HCT116 (cell line): ENCODE measurements around the gene DEPDC1B. TPM values are rescaled to one million over a fixed set of nuclear protein-coding genes. Genes with fewer than 3 reads are reported as not detected.

ENCODE experiments used
- ATAC-seq: fragments of 200-7000 bp; cut with Tn5 transposase; 2 replicates; pipeline ENCODE4 v1.9.1; 2020; ENCODE audit warnings: mild to moderate bottlenecking, moderate library complexity
- BruUV-seq: library from RNA; stranded (reverse); fragments of 400-500 nt; replicated peaks from 2 replicates; lab custom pipeline; 2021; lab: Mats Ljungman, UMichigan
- CTCF ChIA-PET: fragments of 300-600 bp; sonication (Branson Sonifier 250); formaldehyde crosslinking; loops from one replicate; lab custom pipeline; 2021; ENCODE audit warnings: antibody characterized with exemption; lab: Charles Lee
- POLR2A ChIA-PET: fragments of 300-600, 350-600 bp; sonication (Branson Sonifier 250); formaldehyde crosslinking; loops from one replicate; lab custom pipeline; 2021; ENCODE audit warnings: antibody characterized with exemption; lab: Charles Lee
- RAD21 ChIA-PET, 2 experiments: fragments of 300-600 bp; sonication (Branson Sonifier 250); formaldehyde crosslinking; loops; one replicate each; lab custom pipeline; 2023; ENCODE audit warnings: low total read pairs in 2 of 2; ENCODE audit not compliant: uncharacterized antibody in 2 of 2, unreplicated experiment in 2 of 2, low non-redundant PET in 1 of 2; lab: Charles Lee
- DNase-seq: peaks from one replicate; pipeline ENCODE4 v3.0.0-alpha.2; 2010; ENCODE audit warnings: low read depth, low spot score
- H2AFZ ChIP-seq: fragments of 200-600 bp; shearing (Covaris generic), sonication (generic); 2 replicates; pipeline ENCODE4 v1.6.1; 2017; ENCODE audit warnings: low read depth, mixed run types, mixed read lengths, antibody characterized with exemption, low read length; ENCODE audit not compliant: poor library complexity, severe bottlenecking
- H3K27ac ChIP-seq: 2 replicates; pipeline ENCODE4 v1.5.1; 2012; ENCODE audit warnings: low read depth, low read length
- H3K27me3 ChIP-seq: fragments of 200-600 bp; sonication (generic); 2 replicates; pipeline ENCODE4 v1.6.1; 2016; ENCODE audit warnings: mixed run types, low read length, mixed read lengths; ENCODE audit not compliant: insufficient read depth
- H3K36me3 ChIP-seq, 2 experiments: fragments of 200-500 bp in 1 of 2; fragments of 200-600 bp in 1 of 2; sonication (Bioruptor generic) in 1 of 2; sonication (generic) in 1 of 2; 2 replicates each; pipeline versions ENCODE4 v1.5.1 to v1.6.1; 2014 to 2016; ENCODE audit warnings: low read length in 2 of 2, inconsistent platforms in 1 of 2, mixed read lengths in 1 of 2, mixed run types in 1 of 2; ENCODE audit not compliant: insufficient read depth in 2 of 2, control insufficient read depth in 1 of 2
- H3K4me1 ChIP-seq, 2 experiments: fragments of 200-600 bp in 1 of 2; sonication (generic) in 1 of 2; 2 replicates each; pipeline versions ENCODE4 v1.5.1 to v1.6.1; 2012 to 2017; ENCODE audit warnings: low read length in 2 of 2, inconsistent platforms in 1 of 2, mild to moderate bottlenecking in 1 of 2, mixed read lengths in 1 of 2, mixed run types in 1 of 2, moderate library complexity in 1 of 2; ENCODE audit not compliant: insufficient read depth in 2 of 2, control insufficient read depth in 1 of 2
- H3K4me2 ChIP-seq: fragments of 200-600 bp; sonication (generic); 2 replicates; pipeline ENCODE4 v1.6.1; 2017; ENCODE audit warnings: mixed run types, low read length, mixed read lengths
- H3K4me3 ChIP-seq, 2 experiments: fragments of 200-600 bp in 1 of 2; sonication (generic) in 1 of 2; replicated peaks in 1 of 2; 2 replicates each; pipeline ENCODE4 v1.5.1; 2011 to 2016; ENCODE audit warnings: low read length in 2 of 2, control low read depth in 1 of 2, low read depth in 1 of 2, mild to moderate bottlenecking in 1 of 2, mixed read lengths in 1 of 2, mixed run types in 1 of 2
- H3K79me2 ChIP-seq: fragments of 200-600 bp; sonication (generic); 2 replicates; pipeline ENCODE4 v1.6.1; 2017; ENCODE audit warnings: mild to moderate bottlenecking, mixed run types, low read length, moderate library complexity, mixed read lengths; ENCODE audit not compliant: insufficient read depth
- H3K9ac ChIP-seq: fragments of 200-600 bp; sonication (generic); 2 replicates; pipeline ENCODE4 v1.6.1; 2016; ENCODE audit warnings: low read length, mixed read lengths
- H3K9me2 ChIP-seq: fragments of 200-600 bp; sonication (generic), shearing (Covaris generic); 2 replicates; pipeline ENCODE4 v1.6.1; 2017; ENCODE audit warnings: mixed run types, mild to moderate bottlenecking, moderate library complexity; ENCODE audit not compliant: insufficient read depth
- H3K9me3 ChIP-seq, 2 experiments: fragments of 200-500 bp in 1 of 2; fragments of 200-600 bp in 1 of 2; sonication (Bioruptor generic) in 1 of 2; sonication (generic) in 1 of 2; 2 replicates each; pipeline ENCODE4 v1.6.1; 2014 to 2017; ENCODE audit warnings: low read length in 2 of 2, mixed read lengths in 2 of 2, inconsistent platforms in 1 of 2, low read depth in 1 of 2, mild to moderate bottlenecking in 1 of 2, mixed run types in 1 of 2, moderate library complexity in 1 of 2; ENCODE audit not compliant: control insufficient read depth in 1 of 2, insufficient read depth in 1 of 2
- H4K20me1 ChIP-seq: fragments of 200-600 bp; sonication (generic), shearing (Covaris generic); 2 replicates; pipeline ENCODE4 v1.6.1; 2017; ENCODE audit warnings: mixed run types, mild to moderate bottlenecking, moderate library complexity; ENCODE audit not compliant: insufficient read depth
- CBX3 ChIP-seq: IDR thresholded peaks from 2 replicates; pipeline ENCODE4 v1.6.1; 2012; ENCODE audit warnings: low read depth
- CEBPB ChIP-seq: IDR thresholded peaks from 2 replicates; pipeline ENCODE4 v1.6.1; 2012; ENCODE audit warnings: low read depth
- ELF1 ChIP-seq: IDR thresholded peaks from 2 replicates; pipeline ENCODE4 v1.6.1; 2012; ENCODE audit warnings: low read depth, borderline replicate concordance
- EZH2 ChIP-seq: fragments of 200-600 bp; sonication (generic); IDR thresholded peaks from 2 replicates; pipeline ENCODE4 v1.6.1; 2017; ENCODE audit warnings: antibody characterized with exemption, mixed run types
- EZH2phosphoT487 ChIP-seq: fragments of 200-600 bp; IDR thresholded peaks from 2 replicates; pipeline ENCODE4 v1.6.1; 2018; ENCODE audit warnings: antibody characterized with exemption, borderline replicate concordance
- FOSL1 ChIP-seq: IDR thresholded peaks from 2 replicates; pipeline ENCODE4 v1.6.1; 2012; ENCODE audit warnings: low read depth
- POLR2AphosphoS5 ChIP-seq: IDR thresholded peaks from 2 replicates; pipeline ENCODE4 v1.6.1; 2011; ENCODE audit warnings: mild to moderate bottlenecking, low read depth, low read length, moderate library complexity
- RAD21 ChIP-seq: IDR thresholded peaks from 2 replicates; pipeline ENCODE4 v1.6.1; 2012; ENCODE audit warnings: low read depth, mild to moderate bottlenecking
- SRF ChIP-seq: IDR thresholded peaks from 2 replicates; pipeline ENCODE4 v1.6.1; 2012; ENCODE audit warnings: low read depth
- TCF7L2 ChIP-seq: IDR thresholded peaks from 2 replicates; pipeline ENCODE4 v1.7.0; 2011; ENCODE audit warnings: borderline replicate concordance, inconsistent platforms; ENCODE audit not compliant: insufficient read depth, insufficient read length; ENCODE audit errors: extremely low read depth
- ZFX ChIP-seq: fragments of 450-650 bp; IDR thresholded peaks from 2 replicates; pipeline ENCODE4 v1.6.1; 2017
- intact Hi-C: fragments of 100-400 bp; cut with micrococcal nuclease; formaldehyde crosslinking; loops from 2 replicates; pipeline ENCODE4 v1.10.0; 2022
- total RNA-seq: library from RNA; stranded (reverse); gene quantifications from one replicate; pipeline ENCODE4 v1.2.1, GENCODE V29; 2021; ENCODE audit not compliant: unreplicated experiment
- TF ChIP-seq, protein P1 (sequence below): IDR thresholded peaks from 2 replicates; pipeline ENCODE4 v1.6.1; 2011; ENCODE audit warnings: mild to moderate bottlenecking, low read length, moderate library complexity; ENCODE audit not compliant: insufficient replicate concordance; ENCODE audit errors: extremely low read depth
- TF ChIP-seq, protein P2 (sequence below): IDR thresholded peaks from 2 replicates; pipeline ENCODE4 v1.6.1; 2012
- TF ChIP-seq, protein P3 (sequence below), 3 experiments: fragments of 200-600 bp in 1 of 3; sonication (generic) in 1 of 3; IDR thresholded peaks in 2 of 3; conservative IDR thresholded peaks in 1 of 3; 2 replicates each; pipeline ENCODE4 v1.5.1; 2012 to 2017; ENCODE audit warnings: low read depth in 2 of 3, low read length in 2 of 3, antibody characterized with exemption in 1 of 3, borderline replicate concordance in 1 of 3, control low read depth in 1 of 3, mild to moderate bottlenecking in 1 of 3, mixed read lengths in 1 of 3, mixed run types in 1 of 3, moderate library complexity in 1 of 3; ENCODE audit not compliant: insufficient read depth in 1 of 3

Gene DEPDC1B
- total RNA-seq, 1 experiment from 2014 or later, result 39.7 TPM

DNA sequence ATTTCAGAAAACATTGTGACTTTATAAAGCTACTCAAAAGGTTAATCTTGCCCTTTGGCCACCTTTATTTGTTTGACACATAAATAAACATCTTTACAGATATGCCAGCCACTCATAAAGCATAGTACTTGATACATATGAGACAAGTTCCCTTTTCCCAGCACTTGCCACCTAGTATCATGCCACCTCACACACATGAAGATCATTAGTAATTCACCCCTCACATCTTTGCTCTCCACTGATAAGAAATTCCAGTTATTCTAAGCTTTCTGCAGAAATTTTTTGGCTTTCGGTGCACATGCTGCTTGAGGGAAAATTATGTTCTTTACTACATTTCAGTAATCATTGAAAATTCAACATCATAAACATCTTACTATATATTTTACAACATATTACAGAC lies 59.1 kb downstream of the DEPDC1B start:
- no peaks in the 10 kb centered on the region for H4K20me1 ChIP-seq
- no peaks in the 10 kb centered on the region for H3K9me2 ChIP-seq
- H3K79me2 ChIP-seq, result no peaks in the 10 kb centered on the region
- ChIA-PET RAD21 (no interaction called here), CTCF (no interaction called here), POLR2A (no interaction called here)
- BruUV-seq, result no TSS peak
- no peak for TF ChIP-seq EZH2phosphoT487
- no peak for TF ChIP-seq POLR2AphosphoS5
- TF ChIP-seq RAD21, result no peak
- no peak for TF ChIP-seq FOSL1
- TF ChIP-seq, protein P1, sequence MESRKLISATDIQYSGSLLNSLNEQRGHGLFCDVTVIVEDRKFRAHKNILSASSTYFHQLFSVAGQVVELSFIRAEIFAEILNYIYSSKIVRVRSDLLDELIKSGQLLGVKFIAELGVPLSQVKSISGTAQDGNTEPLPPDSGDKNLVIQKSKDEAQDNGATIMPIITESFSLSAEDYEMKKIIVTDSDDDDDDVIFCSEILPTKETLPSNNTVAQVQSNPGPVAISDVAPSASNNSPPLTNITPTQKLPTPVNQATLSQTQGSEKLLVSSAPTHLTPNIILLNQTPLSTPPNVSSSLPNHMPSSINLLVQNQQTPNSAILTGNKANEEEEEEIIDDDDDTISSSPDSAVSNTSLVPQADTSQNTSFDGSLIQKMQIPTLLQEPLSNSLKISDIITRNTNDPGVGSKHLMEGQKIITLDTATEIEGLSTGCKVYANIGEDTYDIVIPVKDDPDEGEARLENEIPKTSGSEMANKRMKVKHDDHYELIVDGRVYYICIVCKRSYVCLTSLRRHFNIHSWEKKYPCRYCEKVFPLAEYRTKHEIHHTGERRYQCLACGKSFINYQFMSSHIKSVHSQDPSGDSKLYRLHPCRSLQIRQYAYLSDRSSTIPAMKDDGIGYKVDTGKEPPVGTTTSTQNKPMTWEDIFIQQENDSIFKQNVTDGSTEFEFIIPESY, result no peak
- TF ChIP-seq ZFX, result no peak
- no peaks in the 10 kb centered on the region for H3K4me1 ChIP-seq
- no peak overlapping the region for H3K9ac ChIP-seq
- peaks cover 0 to 21% of the 10 kb centered on the region in 2 experiments; a peak in 3 of 4 replicates for H3K36me3 ChIP-seq
- no peaks in the 10 kb centered on the region for H3K27me3 ChIP-seq
- H3K27ac ChIP-seq, result no peak overlapping the region
- ATAC-seq (no peak), DNase-seq (no peak)
- no peak overlapping the region for H3K4me3 ChIP-seq
- no peak overlapping the region for H2AFZ ChIP-seq
- H3K4me2 ChIP-seq, result no peak overlapping the region
- no peaks in the 10 kb centered on the region; a peak in 1 of 4 replicates for H3K9me3 ChIP-seq
- intact Hi-C loops, result no loop called here

DNA sequence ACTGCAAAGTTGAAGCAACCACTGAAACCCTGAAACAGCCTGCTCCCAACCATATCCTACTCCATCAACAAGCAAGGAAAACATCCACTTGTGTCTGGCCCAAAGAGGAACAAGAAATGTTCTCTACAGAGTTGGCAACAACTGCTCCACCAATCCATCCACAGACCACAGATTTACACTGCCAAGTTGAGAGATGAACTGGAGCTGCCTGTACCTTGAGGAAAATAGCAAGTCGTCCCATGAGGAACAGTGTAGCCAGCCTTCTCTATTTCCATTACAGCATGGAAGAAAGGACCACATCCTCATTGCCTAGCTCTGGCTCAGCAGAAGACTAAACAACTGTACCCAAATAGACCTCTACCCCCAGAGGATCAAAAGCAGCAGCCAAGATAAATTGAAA lies 60.4 kb downstream of the DEPDC1B start:
- intact Hi-C loops, result no loop called here
- Histone ChIP-seq H3K79me2 (no peaks in the 10 kb centered on the region), H3K4me3 (no peak overlapping the region), H3K27me3 (no peaks in the 10 kb centered on the region), H3K9me3 (no peaks in the 10 kb centered on the region; a peak in 1 of 4 replicates), H3K27ac (no peak overlapping the region), H3K36me3 (peaks cover 0 to 21% of the 10 kb centered on the region in 2 experiments; a peak in 3 of 4 replicates), H3K4me1 (no peaks in the 10 kb centered on the region), H4K20me1 (no peaks in the 10 kb centered on the region), H3K4me2 (no peak overlapping the region), H3K9ac (no peak overlapping the region), H2AFZ (no peak overlapping the region), H3K9me2 (no peaks in the 10 kb centered on the region)
- CTCF ChIA-PET, result interaction anchor here (1.2 kb wide), 1 partner anchor 10 kb away, joined by 5 read pairs; no protein-coding TSS in a partner anchor
- ATAC-seq (no peak), DNase-seq (no peak)
- BruUV-seq, result no TSS peak
- POLR2A ChIA-PET, result no interaction called here
- RAD21 ChIA-PET, result no interaction called here
- no peak for TF ChIP-seq CEBPB
- TF ChIP-seq SRF, result no peak
- TF ChIP-seq ZFX, result no peak
- no peak for TF ChIP-seq EZH2phosphoT487
- TF ChIP-seq ELF1, result no peak
- TF ChIP-seq TCF7L2, result no peak
- TF ChIP-seq, protein P1, result no peak
- TF ChIP-seq, protein P2, sequence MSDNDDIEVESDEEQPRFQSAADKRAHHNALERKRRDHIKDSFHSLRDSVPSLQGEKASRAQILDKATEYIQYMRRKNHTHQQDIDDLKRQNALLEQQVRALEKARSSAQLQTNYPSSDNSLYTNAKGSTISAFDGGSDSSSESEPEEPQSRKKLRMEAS, result no peak
- TF ChIP-seq EZH2, result no peak
- TF ChIP-seq CBX3, result no peak
- TF ChIP-seq, protein P3, sequence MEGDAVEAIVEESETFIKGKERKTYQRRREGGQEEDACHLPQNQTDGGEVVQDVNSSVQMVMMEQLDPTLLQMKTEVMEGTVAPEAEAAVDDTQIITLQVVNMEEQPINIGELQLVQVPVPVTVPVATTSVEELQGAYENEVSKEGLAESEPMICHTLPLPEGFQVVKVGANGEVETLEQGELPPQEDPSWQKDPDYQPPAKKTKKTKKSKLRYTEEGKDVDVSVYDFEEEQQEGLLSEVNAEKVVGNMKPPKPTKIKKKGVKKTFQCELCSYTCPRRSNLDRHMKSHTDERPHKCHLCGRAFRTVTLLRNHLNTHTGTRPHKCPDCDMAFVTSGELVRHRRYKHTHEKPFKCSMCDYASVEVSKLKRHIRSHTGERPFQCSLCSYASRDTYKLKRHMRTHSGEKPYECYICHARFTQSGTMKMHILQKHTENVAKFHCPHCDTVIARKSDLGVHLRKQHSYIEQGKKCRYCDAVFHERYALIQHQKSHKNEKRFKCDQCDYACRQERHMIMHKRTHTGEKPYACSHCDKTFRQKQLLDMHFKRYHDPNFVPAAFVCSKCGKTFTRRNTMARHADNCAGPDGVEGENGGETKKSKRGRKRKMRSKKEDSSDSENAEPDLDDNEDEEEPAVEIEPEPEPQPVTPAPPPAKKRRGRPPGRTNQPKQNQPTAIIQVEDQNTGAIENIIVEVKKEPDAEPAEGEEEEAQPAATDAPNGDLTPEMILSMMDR (IDR thresholded peaks at IDR 0.05 in 2 of 3, conservative IDR thresholded peaks at IDR 0.05 in 1 of 3; ENCODE audit: borderline replicate concordance in 1 of 3, insufficient read depth in 1 of 3, low read depth in 2 of 3, low read length in 2 of 3), result no peak
